ENCODE results near the gene PPP1R1C.

DNA sequence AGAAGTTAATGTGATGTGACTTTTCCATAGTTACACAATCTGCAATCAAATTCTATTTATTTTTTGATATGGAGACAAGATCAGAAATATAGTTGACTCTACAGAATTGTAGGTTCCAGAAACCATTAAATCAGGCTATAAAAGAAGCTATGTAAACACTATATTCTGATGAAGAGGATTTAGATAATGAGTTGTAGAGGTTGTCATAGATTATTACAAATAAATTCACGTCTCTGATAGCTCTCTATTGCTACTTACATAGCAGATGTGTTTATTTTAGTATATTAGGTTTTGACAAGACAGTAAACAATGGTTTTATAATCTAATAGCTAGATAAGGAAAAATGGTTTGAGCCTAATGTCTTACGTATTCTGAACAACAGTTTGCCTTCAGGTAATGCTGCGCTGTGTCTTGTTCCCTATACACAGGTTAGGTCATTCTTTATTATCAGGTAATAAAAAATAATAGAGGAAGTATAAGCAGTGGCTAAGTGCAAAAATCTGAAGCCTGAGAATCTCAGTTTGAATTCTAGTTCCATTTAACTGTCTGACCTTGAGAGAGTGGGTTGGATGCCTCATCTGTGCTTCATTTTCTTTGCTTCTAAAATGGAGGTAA, 93.4 kb downstream of the PPP1R1C start:
- TF ChIP-seq, protein P1, sequence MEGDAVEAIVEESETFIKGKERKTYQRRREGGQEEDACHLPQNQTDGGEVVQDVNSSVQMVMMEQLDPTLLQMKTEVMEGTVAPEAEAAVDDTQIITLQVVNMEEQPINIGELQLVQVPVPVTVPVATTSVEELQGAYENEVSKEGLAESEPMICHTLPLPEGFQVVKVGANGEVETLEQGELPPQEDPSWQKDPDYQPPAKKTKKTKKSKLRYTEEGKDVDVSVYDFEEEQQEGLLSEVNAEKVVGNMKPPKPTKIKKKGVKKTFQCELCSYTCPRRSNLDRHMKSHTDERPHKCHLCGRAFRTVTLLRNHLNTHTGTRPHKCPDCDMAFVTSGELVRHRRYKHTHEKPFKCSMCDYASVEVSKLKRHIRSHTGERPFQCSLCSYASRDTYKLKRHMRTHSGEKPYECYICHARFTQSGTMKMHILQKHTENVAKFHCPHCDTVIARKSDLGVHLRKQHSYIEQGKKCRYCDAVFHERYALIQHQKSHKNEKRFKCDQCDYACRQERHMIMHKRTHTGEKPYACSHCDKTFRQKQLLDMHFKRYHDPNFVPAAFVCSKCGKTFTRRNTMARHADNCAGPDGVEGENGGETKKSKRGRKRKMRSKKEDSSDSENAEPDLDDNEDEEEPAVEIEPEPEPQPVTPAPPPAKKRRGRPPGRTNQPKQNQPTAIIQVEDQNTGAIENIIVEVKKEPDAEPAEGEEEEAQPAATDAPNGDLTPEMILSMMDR (IDR thresholded peaks at IDR 0.05): no peak
- TF ChIP-seq ZFX (IDR thresholded peaks at IDR 0.05; ENCODE audit: borderline replicate concordance): no peak
